ENCODE results near the gene ADIPOR2.

- TF ChIP-seq CTCF (IDR thresholded peaks at IDR 0.05): no peak
- no peak for TF ChIP-seq POLR2AphosphoS5 (IDR thresholded peaks at IDR 0.05; ENCODE audit: insufficient read depth in 1 of 2, low read depth in 1 of 2)
- TF ChIP-seq POLR2A (IDR thresholded peaks at IDR 0.05): no peak
Observed at GRCh38 chr12:1800401-1801302, 109.8 kb downstream of the ADIPOR2 start.
